ENCODE data around the gene HS3ST6. TPM values are rescaled to one million over a fixed set of nuclear protein-coding genes. Genes with fewer than 3 reads are reported as not detected.

HS3ST6 gene
- total RNA-seq, 1 donor from 2014 or later = 1.3 TPM

GRCh38 chr16:1895068-1895467, 23.1 kb downstream of the HS3ST6 start:
- no peak for DNase-seq (ENCODE audit: extremely low spot score, unreplicated experiment)
- no peak overlapping the region for H3K27ac Mint-ChIP-seq
- H3K9me3 Mint-ChIP-seq = no peaks in the 10 kb centered on the region
- no peak overlapping the region for H3K4me3 Mint-ChIP-seq
- no peaks in the 10 kb centered on the region for H3K36me3 Mint-ChIP-seq
- H3K27me3 Mint-ChIP-seq = peaks cover 37% of the 10 kb centered on the region
- peaks cover 7% of the 10 kb centered on the region for H3K4me1 Mint-ChIP-seq (ENCODE audit: unreplicated experiment)
- TF ChIP-seq CTCF (conservative IDR thresholded peaks at IDR 0.05) = no peak

GRCh38 chr16:1890708-1891050, 27.5 kb downstream of the HS3ST6 start:
- no peak for DNase-seq (ENCODE audit: extremely low spot score, unreplicated experiment)
- H3K27me3 Mint-ChIP-seq = peaks cover 34% of the 10 kb centered on the region

DNA sequence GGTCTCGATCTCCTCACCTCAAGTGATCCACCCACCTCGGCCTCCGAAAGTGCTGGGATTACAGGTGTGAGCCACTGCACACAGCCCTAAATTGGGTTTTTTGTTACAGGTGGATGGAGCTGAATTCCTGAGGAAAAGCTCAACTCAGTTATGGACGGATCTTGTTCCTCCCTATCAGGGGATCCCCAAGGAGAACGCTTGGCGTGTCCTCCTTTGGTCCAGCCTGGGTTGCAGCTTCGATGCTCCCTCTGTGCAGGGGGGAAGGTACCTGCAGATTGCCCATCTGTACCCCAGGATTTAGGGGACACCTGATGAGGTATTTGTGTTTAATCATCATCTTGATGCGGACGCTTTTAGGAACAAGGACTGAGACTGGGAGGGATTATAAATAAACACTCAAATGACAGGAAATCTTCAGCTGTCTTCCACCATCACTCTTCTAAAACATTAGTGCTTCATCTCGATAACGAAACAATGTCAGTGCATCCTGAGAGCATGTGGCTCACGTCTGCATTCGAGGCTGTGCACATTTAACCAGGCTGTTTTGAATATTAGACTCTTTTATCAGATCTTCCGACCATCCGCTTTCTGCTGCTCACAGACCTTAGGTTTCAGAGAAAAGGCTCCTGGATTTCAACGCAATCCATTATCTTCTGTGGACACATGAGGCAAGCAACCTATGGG, 28.0 kb downstream of the HS3ST6 start:
- Mint-ChIP-seq H3K27me3 (peaks cover 36% of the 10 kb centered on the region), H3K9me3 (no peaks in the 10 kb centered on the region), H3K4me3 (no peak overlapping the region), H3K27ac (no peak overlapping the region), H3K4me1 (ENCODE audit: unreplicated experiment) (peaks cover 8% of the 10 kb centered on the region), H3K36me3 (no peaks in the 10 kb centered on the region)
- no peak for DNase-seq (ENCODE audit: extremely low spot score, unreplicated experiment)
- no peak for TF ChIP-seq CTCF (conservative IDR thresholded peaks at IDR 0.05)

More at GRCh38 chr16:1890708-1891050, 27.5 kb downstream of the HS3ST6 start:
- H3K4me1 Mint-ChIP-seq (ENCODE audit: unreplicated experiment) = peaks cover 8% of the 10 kb centered on the region
- H3K9me3 Mint-ChIP-seq = no peaks in the 10 kb centered on the region
- TF ChIP-seq CTCF (conservative IDR thresholded peaks at IDR 0.05) = no peak
- H3K27ac Mint-ChIP-seq = no peak overlapping the region
- H3K36me3 Mint-ChIP-seq = no peaks in the 10 kb centered on the region
- H3K4me3 Mint-ChIP-seq = no peak overlapping the region

DNA sequence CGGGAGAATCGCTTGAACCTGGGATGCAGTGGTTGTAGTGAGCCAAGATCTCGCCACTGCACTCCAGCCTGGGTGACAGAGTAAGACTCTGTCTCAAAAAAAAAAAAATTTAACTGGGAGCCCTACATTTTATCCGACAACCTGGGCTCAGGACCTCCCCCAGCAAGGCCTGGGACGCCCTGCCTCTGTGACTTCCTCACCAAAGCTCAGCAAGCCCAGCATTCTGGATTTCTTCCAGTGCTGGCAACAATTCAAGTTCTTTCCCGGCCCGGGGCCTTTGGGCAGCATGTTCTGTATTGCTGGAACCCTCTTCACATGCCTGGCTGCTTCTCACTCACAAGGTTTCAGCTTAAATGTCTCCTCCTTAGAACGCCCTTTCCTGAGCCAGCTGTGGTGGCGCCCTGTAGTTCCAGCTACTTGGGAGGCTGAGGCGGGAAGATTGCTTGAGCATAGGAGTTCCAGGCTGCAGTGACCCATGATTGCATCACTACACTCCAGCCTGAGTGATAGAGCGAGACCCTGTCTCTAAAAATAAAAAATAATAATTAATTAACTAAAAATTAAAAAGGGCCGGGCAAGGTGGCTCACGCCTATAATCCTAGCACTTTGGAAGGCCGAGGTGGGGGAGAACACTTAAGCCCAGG, 30.4 kb downstream of the HS3ST6 start:
- H3K4me3 Mint-ChIP-seq = no peak overlapping the region
- H3K27ac Mint-ChIP-seq = no peak overlapping the region
- H3K9me3 Mint-ChIP-seq = no peaks in the 10 kb centered on the region
- H3K36me3 Mint-ChIP-seq = no peaks in the 10 kb centered on the region
- peaks cover 39% of the 10 kb centered on the region for H3K27me3 Mint-ChIP-seq
- TF ChIP-seq CTCF (conservative IDR thresholded peaks at IDR 0.05) = no peak
- H3K4me1 Mint-ChIP-seq (ENCODE audit: unreplicated experiment) = peaks cover 8% of the 10 kb centered on the region
- no peak for DNase-seq (ENCODE audit: extremely low spot score, unreplicated experiment)

- Mint-ChIP-seq H3K4me1 (ENCODE audit: unreplicated experiment) (no peaks in the 10 kb centered on the region), H3K4me3 (no peak overlapping the region), H3K36me3 (no peaks in the 10 kb centered on the region), H3K27me3 (peaks cover 23% of the 10 kb centered on the region), H3K9me3 (no peaks in the 10 kb centered on the region), H3K27ac (no peak overlapping the region)
- no peak for DNase-seq (ENCODE audit: extremely low spot score, unreplicated experiment)
- TF ChIP-seq CTCF (conservative IDR thresholded peaks at IDR 0.05) = no peak
Measured at GRCh38 chr16:1884889-1885288, 33.3 kb downstream of the HS3ST6 start.
